GM19455 (cell line): Measurements from ENCODE around the gene SLC47A1.

Experiments
- ATAC-seq: cut with Tn5 transposase; IDR thresholded peaks from one replicate; pipeline ENCODE4 v1.9.1; 2021; ENCODE audit not compliant: unreplicated experiment

Gene SLC47A1

DNA sequence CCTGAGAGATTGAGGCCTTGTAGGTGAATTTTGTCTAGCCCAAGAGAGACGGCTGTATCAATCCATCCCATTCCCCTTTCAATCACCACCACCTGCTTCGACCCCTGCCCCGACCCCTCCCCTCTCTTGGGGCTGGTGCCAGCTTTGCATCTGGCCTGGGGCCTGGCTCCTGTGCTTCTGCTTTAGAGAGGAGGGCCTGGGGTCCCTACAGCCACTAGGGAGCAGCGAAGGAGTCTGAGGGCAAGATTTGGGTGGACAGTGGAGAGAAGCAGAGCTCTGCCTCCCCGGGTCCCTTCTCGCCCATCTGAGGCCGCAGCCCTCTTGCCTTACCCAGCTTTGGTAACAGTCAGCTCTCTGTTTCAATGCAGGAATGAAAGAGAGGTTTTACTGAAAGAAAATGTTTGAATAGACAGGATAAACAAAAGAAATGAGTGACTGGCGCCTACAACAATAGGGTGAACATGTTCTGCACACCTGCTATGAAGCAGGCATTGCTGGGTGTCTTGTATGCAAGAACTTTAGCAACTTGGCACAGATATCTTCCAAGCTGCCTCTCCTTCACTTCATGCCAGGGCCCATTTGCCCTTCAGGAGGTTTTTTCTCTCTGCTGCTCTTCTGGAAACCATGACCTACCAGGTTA is 57.4 kb downstream of the SLC47A1 start:
- ATAC-seq: no peak

DNA sequence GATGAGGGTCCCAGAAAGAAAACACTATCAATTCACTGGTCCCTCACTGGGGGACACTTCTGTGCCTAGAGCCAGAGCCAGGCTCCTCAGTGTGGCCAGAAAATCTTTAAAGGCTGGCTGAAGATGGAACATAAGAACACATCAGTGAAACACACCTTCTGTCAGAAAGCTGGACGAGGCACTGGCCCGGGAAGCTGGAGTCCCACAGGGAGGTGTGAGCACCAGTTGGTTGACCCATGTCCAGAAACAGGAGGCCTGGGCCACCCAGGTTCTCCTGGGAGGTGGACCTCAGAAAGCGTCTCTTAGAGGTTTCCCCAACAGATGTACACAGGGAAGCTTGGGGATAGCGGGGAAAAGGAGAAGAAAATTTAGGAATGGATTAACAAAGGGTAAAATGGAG is 58.7 kb downstream of the SLC47A1 start:
- no peak for ATAC-seq

DNA sequence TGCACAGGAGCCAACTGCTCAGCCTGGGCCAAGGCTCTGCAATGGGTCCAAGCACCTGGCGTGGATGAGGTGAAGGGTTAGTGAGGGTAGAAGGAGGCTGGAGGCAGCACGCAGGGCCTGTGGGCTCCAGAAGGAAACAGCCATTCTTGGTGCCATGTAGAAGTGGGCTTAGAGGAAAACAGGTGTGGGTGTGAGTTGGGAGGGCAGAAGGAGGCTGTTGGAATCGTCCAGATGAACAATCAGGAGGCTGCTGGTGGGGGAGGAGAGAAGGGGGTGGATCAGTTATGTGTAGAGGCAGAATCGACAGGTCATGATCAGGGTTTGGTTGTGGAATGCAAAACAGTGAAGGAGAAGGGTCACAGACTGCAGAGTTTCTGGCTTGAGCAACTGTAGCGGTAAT is 63.2 kb downstream of the SLC47A1 start:
- no peak for ATAC-seq

DNA sequence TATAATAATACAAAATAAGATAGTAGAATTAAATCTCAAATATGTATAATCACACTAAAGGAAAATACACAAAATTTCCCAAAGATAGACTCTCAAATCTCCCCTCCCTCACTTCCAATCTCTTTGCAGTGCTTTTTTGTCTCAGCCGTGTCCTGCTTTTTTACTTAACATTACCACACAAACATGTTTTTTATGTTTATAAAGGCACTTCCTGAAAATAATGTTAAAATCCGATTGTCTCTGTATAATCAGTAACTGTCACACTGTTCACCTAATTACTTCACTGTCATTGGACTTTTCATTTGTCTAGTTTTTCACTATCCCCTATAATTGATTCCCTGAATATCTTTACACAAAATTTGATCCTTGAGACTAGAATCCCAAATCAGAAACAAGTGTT is 76.7 kb downstream of the SLC47A1 start:
- no peak for ATAC-seq

DNA sequence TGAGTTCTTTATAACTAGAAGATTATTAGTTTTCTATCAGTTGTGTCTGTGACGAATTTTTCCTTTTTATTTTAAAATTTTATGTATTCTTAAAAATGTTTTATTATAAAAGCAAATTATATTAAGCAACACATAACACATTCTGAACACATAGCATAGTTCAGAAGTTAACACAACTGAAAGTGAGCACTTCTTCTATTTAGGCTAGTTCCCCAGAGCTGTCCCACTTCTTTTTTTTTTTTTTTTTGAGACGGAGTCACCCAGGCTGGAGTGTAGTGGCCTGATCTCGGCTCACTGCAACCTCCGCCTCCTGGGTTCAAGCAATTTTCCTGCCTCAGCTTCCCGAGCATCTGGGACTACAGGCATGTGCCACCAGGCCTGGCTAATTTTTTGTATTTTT is 77.2 kb downstream of the SLC47A1 start:
- ATAC-seq: no peak

DNA sequence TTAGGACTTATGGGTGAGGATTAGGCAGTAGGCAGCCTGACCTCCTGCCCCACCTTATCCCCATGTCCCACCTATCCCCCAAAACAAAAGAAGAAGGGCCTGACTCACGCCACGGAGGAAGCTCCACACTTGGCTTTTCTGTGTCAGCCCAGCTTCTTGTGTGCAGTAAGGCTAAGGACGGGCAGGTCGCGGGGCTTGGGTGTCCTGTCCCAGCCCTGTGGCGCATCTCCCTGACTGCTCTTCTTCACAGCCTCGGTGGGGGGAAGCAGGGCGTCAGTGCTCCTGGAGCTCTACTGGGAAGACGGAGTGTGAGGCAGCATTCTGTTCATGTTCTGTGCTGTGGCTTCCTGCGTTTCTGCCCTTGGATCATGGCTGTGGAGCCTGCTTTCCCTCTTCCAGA is 80.3 kb downstream of the SLC47A1 start:
- no peak for ATAC-seq

DNA sequence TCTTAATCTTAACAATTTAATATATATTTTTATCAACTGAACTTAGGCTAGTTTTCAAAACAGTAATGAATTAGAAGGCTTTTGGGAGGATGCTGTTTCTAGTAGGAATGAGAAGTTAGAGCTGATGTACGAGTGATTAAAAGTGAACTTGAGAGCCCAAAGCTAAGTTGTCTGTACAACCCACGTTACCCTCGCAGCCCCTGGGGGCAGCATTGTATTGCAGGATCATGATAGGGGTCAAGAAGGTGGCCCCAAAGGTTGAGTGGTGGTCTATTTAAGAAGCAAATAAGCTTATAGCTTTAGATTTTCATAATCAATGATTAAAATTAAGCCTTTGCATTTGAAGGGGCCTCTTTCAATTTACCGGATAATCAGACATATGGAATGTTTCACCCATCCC is 81.2 kb downstream of the SLC47A1 start:
- ATAC-seq: no peak

DNA sequence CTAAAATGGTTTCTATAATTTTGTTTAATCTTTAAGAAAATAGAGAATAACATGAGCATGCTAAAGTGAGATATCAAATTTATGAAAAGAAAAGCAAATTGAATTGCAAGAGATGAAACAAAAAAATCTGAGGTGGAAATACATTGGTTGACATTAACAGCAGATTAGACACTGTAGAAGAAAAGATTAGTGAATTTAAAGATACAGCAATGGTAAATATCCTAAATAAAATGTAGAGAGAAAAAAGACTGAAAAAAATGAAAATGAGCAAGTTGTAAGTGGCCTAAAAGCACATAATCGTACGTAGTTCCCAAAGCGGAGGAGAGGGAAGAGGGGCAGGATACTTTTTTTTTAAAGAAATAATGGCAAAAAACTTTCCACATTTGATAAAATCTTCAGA is 84.4 kb downstream of the SLC47A1 start:
- no peak for ATAC-seq

DNA sequence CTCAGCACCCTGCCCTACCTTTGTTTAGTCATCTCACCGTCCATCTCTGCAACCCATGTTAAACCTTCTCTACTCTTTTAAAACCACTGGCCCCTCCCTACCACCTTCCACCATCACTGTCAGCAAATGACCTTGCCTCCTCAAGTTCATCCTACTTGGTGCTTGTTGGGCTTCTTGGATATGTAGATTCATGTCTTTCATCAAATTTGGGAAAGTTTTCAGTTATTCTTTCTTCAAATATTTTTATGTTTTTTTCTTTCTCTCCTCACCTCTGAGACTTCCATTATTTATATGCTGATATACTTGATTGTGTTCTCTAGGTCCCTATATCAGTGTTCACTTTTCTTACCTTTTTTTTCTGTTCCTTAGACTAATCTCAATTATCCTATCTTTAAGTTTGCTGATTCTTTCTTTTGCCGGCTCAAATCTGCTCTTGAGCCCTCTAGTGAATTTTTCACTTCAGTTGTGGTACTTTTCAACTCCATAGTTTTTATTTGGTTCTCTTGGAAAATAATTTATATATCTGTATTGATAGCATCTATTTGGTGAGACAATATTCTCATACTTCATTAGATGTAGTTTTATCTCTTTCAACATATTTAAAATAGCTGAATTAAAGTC is 86.2 kb downstream of the SLC47A1 start:
- ATAC-seq: no peak

DNA sequence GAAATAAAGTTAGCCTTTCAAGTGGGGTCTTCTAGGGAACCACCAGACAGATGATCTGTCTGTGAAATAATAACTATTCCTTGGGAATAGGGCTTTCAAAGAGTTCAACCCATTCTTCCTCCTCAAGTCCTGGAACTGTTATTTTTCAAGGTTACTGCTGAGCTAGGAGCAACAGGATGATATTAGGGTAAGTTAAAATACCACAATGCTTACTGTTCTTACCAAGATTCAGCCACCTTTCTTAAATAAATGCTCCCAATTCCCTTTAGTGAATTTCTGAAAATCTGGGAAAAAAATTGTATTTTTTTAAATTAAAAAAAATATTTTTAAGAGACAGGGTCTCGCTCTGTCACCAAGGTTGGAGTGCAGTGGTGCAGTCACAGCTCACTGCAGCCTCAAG is 88.0 kb downstream of the SLC47A1 start:
- no peak for ATAC-seq

DNA sequence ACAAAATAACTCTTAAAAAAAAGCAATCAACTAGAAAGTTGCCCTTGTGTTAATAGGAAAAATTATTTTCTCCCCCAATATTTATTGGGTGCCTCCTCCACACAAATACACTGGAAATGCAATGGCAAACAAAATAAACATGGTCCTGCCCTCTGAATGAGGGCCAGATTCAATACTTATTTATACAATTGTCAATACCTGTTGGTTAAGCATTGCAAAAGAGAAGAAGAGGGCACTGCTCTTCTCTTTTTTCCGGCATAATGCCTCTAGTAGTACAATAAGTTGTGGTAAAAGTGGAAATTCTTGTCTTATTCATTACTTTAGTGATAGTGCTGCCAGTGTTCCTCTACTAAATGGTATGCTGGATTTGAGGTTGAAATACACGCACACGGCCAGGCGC is 92.4 kb downstream of the SLC47A1 start:
- no peak for ATAC-seq
